Liver (tissue), 9 donors: ENCODE data around the gene CAPN1. TPM values are rescaled to one million over a fixed set of nuclear protein-coding genes. Genes with fewer than 3 reads are reported as not detected.

Experiments used
- DNase-seq: peaks from one replicate; pipeline ENCODE4 v3.0.0-alpha.2; 2017; ENCODE audit warnings: low spot score
- H3K27ac ChIP-seq, 2 donors: one replicate each; pipeline ENCODE4 v1.7.0; 2013; ENCODE audit warnings: inconsistent platforms in 2 of 2, low read length in 2 of 2, control low read depth in 1 of 2, low read depth in 1 of 2, mild to moderate bottlenecking in 1 of 2
- H3K27me3 ChIP-seq, 4 donors: one replicate each; pipeline versions ENCODE4 v1.6.1 to v1.7.0; 2013; ENCODE audit warnings: low read length in 3 of 4, inconsistent platforms in 1 of 4, mild to moderate bottlenecking in 1 of 4, moderate library complexity in 1 of 4; ENCODE audit not compliant: control insufficient read depth in 4 of 4, insufficient read depth in 4 of 4
- H3K36me3 ChIP-seq, 4 donors: one replicate each; pipeline versions ENCODE4 v1.6.1 to v1.7.0; 2013; ENCODE audit warnings: low read length in 3 of 4, mild to moderate bottlenecking in 3 of 4, low read depth in 1 of 4, moderate library complexity in 1 of 4; ENCODE audit not compliant: control insufficient read depth in 4 of 4, insufficient read depth in 3 of 4
- H3K4me1 ChIP-seq, 4 donors: one replicate each; pipeline versions ENCODE4 v1.6.1 to v1.7.0; 2013; ENCODE audit warnings: low read length in 3 of 4, mild to moderate bottlenecking in 3 of 4, moderate library complexity in 1 of 4; ENCODE audit not compliant: control insufficient read depth in 4 of 4, insufficient read depth in 4 of 4
- H3K4me3 ChIP-seq, 3 donors: one replicate each; pipeline versions ENCODE4 v1.6.1 to v1.7.0; 2013; ENCODE audit warnings: low read length in 3 of 3, control low read depth in 1 of 3, low read depth in 1 of 3, mild to moderate bottlenecking in 1 of 3
- H3K9ac ChIP-seq, 2 donors: one replicate each; pipeline ENCODE4 v1.7.0; 2013; ENCODE audit warnings: low read length in 2 of 2, mild to moderate bottlenecking in 2 of 2, moderate library complexity in 2 of 2, control low read depth in 1 of 2, low read depth in 1 of 2
- H3K9me3 ChIP-seq, 4 donors: one replicate each; pipeline versions ENCODE4 v1.6.1 to v1.7.0; 2013; ENCODE audit warnings: low read length in 3 of 4; ENCODE audit not compliant: control insufficient read depth in 4 of 4
- EGR1 ChIP-seq, 2 donors: IDR thresholded peaks; 2 replicates each; pipeline ENCODE4 v1.6.1; 2016 to 2018; ENCODE audit warnings: antibody characterized with exemption in 2 of 2, low read depth in 2 of 2
- FOXA1 ChIP-seq: IDR thresholded peaks from 2 replicates; pipeline ENCODE4 v1.6.1; 2016; ENCODE audit warnings: antibody characterized with exemption
- FOXA2 ChIP-seq: IDR thresholded peaks from 2 replicates; pipeline ENCODE4 v1.6.1; 2016; ENCODE audit warnings: antibody characterized with exemption
- GABPA ChIP-seq, 2 donors: IDR thresholded peaks in 1 of 2; conservative IDR thresholded peaks in 1 of 2; 2 replicates each; pipeline ENCODE4 v1.6.1; 2016; ENCODE audit warnings: antibody characterized with exemption in 2 of 2, mild to moderate bottlenecking in 1 of 2, moderate library complexity in 1 of 2
- HNF4A ChIP-seq, 2 donors: conservative IDR thresholded peaks; 2 replicates each; pipeline ENCODE4 v1.6.1; 2016; ENCODE audit warnings: antibody characterized with exemption in 2 of 2, mild to moderate bottlenecking in 2 of 2
- HNF4G ChIP-seq: IDR thresholded peaks from 2 replicates; pipeline ENCODE4 v1.6.1; 2016; ENCODE audit warnings: antibody characterized with exemption
- JUND ChIP-seq, 2 donors: IDR thresholded peaks; 2 replicates each; pipeline ENCODE4 v1.6.1; 2016; ENCODE audit warnings: antibody characterized with exemption in 2 of 2
- NR2F2 ChIP-seq: IDR thresholded peaks from 2 replicates; pipeline ENCODE4 v1.6.1; 2016; ENCODE audit warnings: antibody characterized with exemption
- RAD21 ChIP-seq, 2 donors: IDR thresholded peaks; 2 replicates each; pipeline ENCODE4 v1.6.1; 2016; ENCODE audit warnings: antibody characterized with exemption in 2 of 2, mild to moderate bottlenecking in 2 of 2
- RXRA ChIP-seq, 2 donors: IDR thresholded peaks; 2 replicates each; pipeline ENCODE4 v1.6.1; 2017 to 2018; ENCODE audit warnings: antibody characterized with exemption in 2 of 2, mild to moderate bottlenecking in 1 of 2
- SP1 ChIP-seq: IDR thresholded peaks from 2 replicates; pipeline ENCODE4 v1.6.1; 2018; ENCODE audit warnings: antibody characterized with exemption, mild to moderate bottlenecking
- TAF1 ChIP-seq: conservative IDR thresholded peaks from 2 replicates; pipeline ENCODE4 v1.6.1; 2016; ENCODE audit warnings: antibody characterized with exemption, mild to moderate bottlenecking
- YY1 ChIP-seq: IDR thresholded peaks from 2 replicates; pipeline ENCODE4 v1.6.1; 2016; ENCODE audit warnings: antibody characterized with exemption, mild to moderate bottlenecking
- WGBS: extraction: QIAGEN DNeasy Blood & Tissue Kit; methylation state at CpG from one replicate; pipeline ENCODE4 v1.1.7; 2013; 5-methylcytosine and 5-hydroxymethylcytosine counted together
- polyA plus RNA-seq, 2 donors: library from polyadenylated mRNA; stranded (reverse) in 1 of 2; unstranded in 1 of 2; fragments of 200-250 nt in 1 of 2; fragments of >200 nt in 1 of 2; fragmentation: Nextera tagmentation in 1 of 2; extraction: Ambion mirVana in 1 of 2; gene quantifications; one replicate each; pipeline versions ENCODE4 v1.2.1 to v1.2.3, GENCODE V29; 2013 to 2015
- total RNA-seq, 2 donors: library from RNA; depleted of rRNA; stranded (reverse); fragments of >200 nt; gene quantifications; one replicate each; pipeline ENCODE4 v1.2.3, GENCODE V29; 2014
- TF ChIP-seq, protein P1 (sequence below): IDR thresholded peaks from 2 replicates; pipeline ENCODE4 v1.6.1; 2016; ENCODE audit warnings: antibody characterized with exemption
- TF ChIP-seq, protein P2 (sequence below): IDR thresholded peaks from 2 replicates; pipeline ENCODE4 v1.6.1; 2016; ENCODE audit warnings: antibody characterized with exemption, mild to moderate bottlenecking
- TF ChIP-seq, protein P3 (sequence below): IDR thresholded peaks from 2 replicates; pipeline ENCODE4 v1.6.1; 2016; ENCODE audit warnings: antibody characterized with exemption
- TF ChIP-seq, protein P4 (sequence below): fragments of 150-350 bp; IDR thresholded peaks from 2 replicates; pipeline ENCODE4 v1.5.1; 2017; ENCODE audit warnings: improper control_type of control experiment, low read depth, low read length; ENCODE audit not compliant: missing input control
- TF ChIP-seq, protein P5 (sequence below): IDR thresholded peaks from 2 replicates; pipeline ENCODE4 v1.6.1; 2016; ENCODE audit warnings: antibody characterized with exemption
- donor health status: healthy.
- donor health status: healthy.
- donor health status: healthy.
- donor health status: healthy.
- donor health status: healthy.

CAPN1 gene
- total and polyA plus RNA-seq, 4 donors, result 39.6 to 183 (median 65.1) TPM

DNA sequence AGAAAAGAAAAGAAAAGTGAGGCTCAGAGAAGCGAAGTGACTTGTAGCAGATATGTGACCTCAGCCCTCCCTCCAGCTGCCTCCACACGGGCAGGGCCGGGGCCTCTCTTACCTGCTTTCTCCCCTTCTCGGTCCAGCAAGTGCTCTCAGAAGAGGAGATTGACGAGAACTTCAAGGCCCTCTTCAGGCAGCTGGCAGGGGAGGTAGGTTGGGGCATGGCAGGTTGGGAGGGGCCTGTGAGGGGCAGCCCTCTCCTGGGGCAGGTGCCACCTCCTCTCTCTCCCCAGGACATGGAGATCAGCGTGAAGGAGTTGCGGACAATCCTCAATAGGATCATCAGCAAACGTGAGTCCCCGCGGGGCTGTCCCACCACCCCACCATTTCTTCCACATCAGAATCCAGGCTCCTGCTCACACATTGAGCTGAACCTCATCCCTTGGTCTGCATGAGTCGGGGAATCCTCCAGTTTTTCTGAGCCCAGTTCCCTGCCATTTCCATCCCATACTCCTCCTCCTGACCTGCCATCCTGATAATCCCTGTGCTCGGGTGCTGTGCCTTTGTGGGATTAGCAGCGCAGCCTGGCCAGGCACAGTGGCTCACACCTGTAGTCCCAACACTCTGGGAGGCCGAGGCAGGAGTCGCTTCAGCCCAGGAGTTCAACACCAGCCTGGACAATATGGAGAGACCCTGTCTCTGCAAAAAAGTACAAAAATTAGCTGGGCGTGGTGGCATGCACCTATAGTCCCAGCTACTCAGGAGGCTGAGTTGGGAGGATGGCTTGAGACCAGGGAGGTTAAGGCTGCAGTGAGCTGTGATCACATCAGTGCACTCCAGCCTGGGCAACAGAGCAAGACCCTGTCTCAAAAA is 26.4 kb downstream of the CAPN1 start:
- TF ChIP-seq, protein P1, sequence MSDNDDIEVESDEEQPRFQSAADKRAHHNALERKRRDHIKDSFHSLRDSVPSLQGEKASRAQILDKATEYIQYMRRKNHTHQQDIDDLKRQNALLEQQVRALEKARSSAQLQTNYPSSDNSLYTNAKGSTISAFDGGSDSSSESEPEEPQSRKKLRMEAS, result no peak
- TF ChIP-seq HNF4A (conservative IDR thresholded peaks at IDR 0.05) (no peak), RXRA (IDR thresholded peaks at IDR 0.05) (no peak), JUND (IDR thresholded peaks at IDR 0.05) (no peak), FOXA1 (no peak), TAF1 (no peak), SP1 (no peak), YY1 (no peak), HNF4G (no peak), GABPA (IDR thresholded peaks at IDR 0.05 in 1 of 2, conservative IDR thresholded peaks at IDR 0.05 in 1 of 2) (no peak), FOXA2 (no peak), NR2F2 (no peak), EGR1 (IDR thresholded peaks at IDR 0.05; ENCODE audit: low read depth in 2 of 2) (no peak), RAD21 (IDR thresholded peaks at IDR 0.05) (no peak)
- TF ChIP-seq, protein P2, sequence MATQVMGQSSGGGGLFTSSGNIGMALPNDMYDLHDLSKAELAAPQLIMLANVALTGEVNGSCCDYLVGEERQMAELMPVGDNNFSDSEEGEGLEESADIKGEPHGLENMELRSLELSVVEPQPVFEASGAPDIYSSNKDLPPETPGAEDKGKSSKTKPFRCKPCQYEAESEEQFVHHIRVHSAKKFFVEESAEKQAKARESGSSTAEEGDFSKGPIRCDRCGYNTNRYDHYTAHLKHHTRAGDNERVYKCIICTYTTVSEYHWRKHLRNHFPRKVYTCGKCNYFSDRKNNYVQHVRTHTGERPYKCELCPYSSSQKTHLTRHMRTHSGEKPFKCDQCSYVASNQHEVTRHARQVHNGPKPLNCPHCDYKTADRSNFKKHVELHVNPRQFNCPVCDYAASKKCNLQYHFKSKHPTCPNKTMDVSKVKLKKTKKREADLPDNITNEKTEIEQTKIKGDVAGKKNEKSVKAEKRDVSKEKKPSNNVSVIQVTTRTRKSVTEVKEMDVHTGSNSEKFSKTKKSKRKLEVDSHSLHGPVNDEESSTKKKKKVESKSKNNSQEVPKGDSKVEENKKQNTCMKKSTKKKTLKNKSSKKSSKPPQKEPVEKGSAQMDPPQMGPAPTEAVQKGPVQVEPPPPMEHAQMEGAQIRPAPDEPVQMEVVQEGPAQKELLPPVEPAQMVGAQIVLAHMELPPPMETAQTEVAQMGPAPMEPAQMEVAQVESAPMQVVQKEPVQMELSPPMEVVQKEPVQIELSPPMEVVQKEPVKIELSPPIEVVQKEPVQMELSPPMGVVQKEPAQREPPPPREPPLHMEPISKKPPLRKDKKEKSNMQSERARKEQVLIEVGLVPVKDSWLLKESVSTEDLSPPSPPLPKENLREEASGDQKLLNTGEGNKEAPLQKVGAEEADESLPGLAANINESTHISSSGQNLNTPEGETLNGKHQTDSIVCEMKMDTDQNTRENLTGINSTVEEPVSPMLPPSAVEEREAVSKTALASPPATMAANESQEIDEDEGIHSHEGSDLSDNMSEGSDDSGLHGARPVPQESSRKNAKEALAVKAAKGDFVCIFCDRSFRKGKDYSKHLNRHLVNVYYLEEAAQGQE, result no peak
- TF ChIP-seq, protein P3, sequence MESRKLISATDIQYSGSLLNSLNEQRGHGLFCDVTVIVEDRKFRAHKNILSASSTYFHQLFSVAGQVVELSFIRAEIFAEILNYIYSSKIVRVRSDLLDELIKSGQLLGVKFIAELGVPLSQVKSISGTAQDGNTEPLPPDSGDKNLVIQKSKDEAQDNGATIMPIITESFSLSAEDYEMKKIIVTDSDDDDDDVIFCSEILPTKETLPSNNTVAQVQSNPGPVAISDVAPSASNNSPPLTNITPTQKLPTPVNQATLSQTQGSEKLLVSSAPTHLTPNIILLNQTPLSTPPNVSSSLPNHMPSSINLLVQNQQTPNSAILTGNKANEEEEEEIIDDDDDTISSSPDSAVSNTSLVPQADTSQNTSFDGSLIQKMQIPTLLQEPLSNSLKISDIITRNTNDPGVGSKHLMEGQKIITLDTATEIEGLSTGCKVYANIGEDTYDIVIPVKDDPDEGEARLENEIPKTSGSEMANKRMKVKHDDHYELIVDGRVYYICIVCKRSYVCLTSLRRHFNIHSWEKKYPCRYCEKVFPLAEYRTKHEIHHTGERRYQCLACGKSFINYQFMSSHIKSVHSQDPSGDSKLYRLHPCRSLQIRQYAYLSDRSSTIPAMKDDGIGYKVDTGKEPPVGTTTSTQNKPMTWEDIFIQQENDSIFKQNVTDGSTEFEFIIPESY, result no peak
- TF ChIP-seq, protein P4, sequence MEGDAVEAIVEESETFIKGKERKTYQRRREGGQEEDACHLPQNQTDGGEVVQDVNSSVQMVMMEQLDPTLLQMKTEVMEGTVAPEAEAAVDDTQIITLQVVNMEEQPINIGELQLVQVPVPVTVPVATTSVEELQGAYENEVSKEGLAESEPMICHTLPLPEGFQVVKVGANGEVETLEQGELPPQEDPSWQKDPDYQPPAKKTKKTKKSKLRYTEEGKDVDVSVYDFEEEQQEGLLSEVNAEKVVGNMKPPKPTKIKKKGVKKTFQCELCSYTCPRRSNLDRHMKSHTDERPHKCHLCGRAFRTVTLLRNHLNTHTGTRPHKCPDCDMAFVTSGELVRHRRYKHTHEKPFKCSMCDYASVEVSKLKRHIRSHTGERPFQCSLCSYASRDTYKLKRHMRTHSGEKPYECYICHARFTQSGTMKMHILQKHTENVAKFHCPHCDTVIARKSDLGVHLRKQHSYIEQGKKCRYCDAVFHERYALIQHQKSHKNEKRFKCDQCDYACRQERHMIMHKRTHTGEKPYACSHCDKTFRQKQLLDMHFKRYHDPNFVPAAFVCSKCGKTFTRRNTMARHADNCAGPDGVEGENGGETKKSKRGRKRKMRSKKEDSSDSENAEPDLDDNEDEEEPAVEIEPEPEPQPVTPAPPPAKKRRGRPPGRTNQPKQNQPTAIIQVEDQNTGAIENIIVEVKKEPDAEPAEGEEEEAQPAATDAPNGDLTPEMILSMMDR, result no peak
- TF ChIP-seq, protein P5, sequence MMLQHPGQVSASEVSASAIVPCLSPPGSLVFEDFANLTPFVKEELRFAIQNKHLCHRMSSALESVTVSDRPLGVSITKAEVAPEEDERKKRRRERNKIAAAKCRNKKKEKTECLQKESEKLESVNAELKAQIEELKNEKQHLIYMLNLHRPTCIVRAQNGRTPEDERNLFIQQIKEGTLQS, result no peak
- no peak overlapping the region for H3K4me3 ChIP-seq
- no peaks in the 10 kb centered on the region for H3K9me3 ChIP-seq
- H3K27me3 ChIP-seq, result no peaks in the 10 kb centered on the region
- WGBS, result 94% methylated on average over 16 of the region's 16 CpGs
- DNase-seq, result no peak
- no peak overlapping the region for H3K9ac ChIP-seq
- H3K36me3 ChIP-seq, result peaks cover 3 to 36% (median 16%) of the 10 kb centered on the region in 4 donors
- peaks cover 12 to 29% (median 15%) of the 10 kb centered on the region in 4 donors for H3K4me1 ChIP-seq
- H3K27ac ChIP-seq, result no peak overlapping the region
